GM23248 (cell line): ENCODE results near the gene LRMDA. TPM values are rescaled to one million over a fixed set of nuclear protein-coding genes. Genes with fewer than 3 reads are reported as not detected.

Experiments
- DNase-seq: peaks from one replicate; pipeline ENCODE4 v3.0.0-alpha.2; 2015
- H2AFZ ChIP-seq: fragments of 200-600 bp; sonication (generic); 2 replicates; pipeline ENCODE4 v1.6.1; 2016; ENCODE audit warnings: antibody characterized with exemption
- H3F3A ChIP-seq: fragments of 200-600 bp; sonication (generic); 2 replicates; pipeline ENCODE4 v1.6.1; 2016; ENCODE audit warnings: mild to moderate bottlenecking, antibody characterized with exemption, mixed run types; ENCODE audit not compliant: insufficient read depth
- H3K27ac ChIP-seq: fragments of 200-600 bp; sonication (generic); 2 replicates; pipeline ENCODE4 v1.5.1; 2016; ENCODE audit warnings: mild to moderate bottlenecking
- H3K27me3 ChIP-seq: fragments of 200-600 bp; sonication (generic); replicated peaks from 2 replicates; pipeline ENCODE4 v1.6.1; 2016; ENCODE audit warnings: mild to moderate bottlenecking; ENCODE audit not compliant: insufficient read depth
- H3K36me3 ChIP-seq: fragments of 200-600 bp; sonication (generic); 2 replicates; pipeline ENCODE4 v1.6.1; 2016; ENCODE audit warnings: low read depth, mild to moderate bottlenecking
- H3K4me1 ChIP-seq: fragments of 200-600 bp; sonication (generic); 2 replicates; pipeline ENCODE4 v1.6.1; 2016; ENCODE audit warnings: mild to moderate bottlenecking; ENCODE audit not compliant: insufficient read depth
- H3K4me2 ChIP-seq: fragments of 200-600 bp; sonication (generic); one replicate; pipeline ENCODE4 v1.6.1; 2016; ENCODE audit warnings: mild to moderate bottlenecking; ENCODE audit not compliant: unreplicated experiment
- H3K4me3 ChIP-seq: fragments of 200-600 bp; sonication (generic); 2 replicates; pipeline ENCODE4 v1.5.1; 2016; ENCODE audit warnings: mild to moderate bottlenecking
- H3K79me2 ChIP-seq: fragments of 200-600 bp; sonication (generic); 2 replicates; pipeline ENCODE4 v1.6.1; 2016; ENCODE audit warnings: mild to moderate bottlenecking; ENCODE audit not compliant: insufficient read depth
- H3K9ac ChIP-seq: fragments of 200-600 bp; sonication (generic); 2 replicates; pipeline ENCODE4 v1.6.1; 2016; ENCODE audit warnings: mild to moderate bottlenecking
- H3K9me2 ChIP-seq: fragments of 200-600 bp; sonication (generic); 2 replicates; pipeline ENCODE4 v1.6.1; 2016; ENCODE audit warnings: mixed run types, mild to moderate bottlenecking, moderate library complexity; ENCODE audit not compliant: insufficient read depth
- H3K9me3 ChIP-seq: fragments of 200-600 bp; sonication (generic); one replicate; pipeline ENCODE4 v1.6.1; 2017; ENCODE audit warnings: low read depth
- H4K20me1 ChIP-seq: fragments of 200-600 bp; sonication (generic); 2 replicates; pipeline ENCODE4 v1.6.0; 2016; ENCODE audit not compliant: insufficient read depth
- EZH2 ChIP-seq: fragments of 200-600 bp; sonication (generic); IDR thresholded peaks from 2 replicates; pipeline ENCODE4 v1.6.1; 2018; ENCODE audit warnings: antibody characterized with exemption, mild to moderate bottlenecking; ENCODE audit not compliant: insufficient read depth, poor library complexity, severe bottlenecking
- EZH2phosphoT487 ChIP-seq: fragments of 200-600 bp; sonication (generic); IDR thresholded peaks from 2 replicates; pipeline ENCODE4 v1.6.1; 2018; ENCODE audit warnings: antibody characterized with exemption, moderate library complexity, mild to moderate bottlenecking, low read depth; ENCODE audit not compliant: insufficient read depth
- whole genome bisulfite sequencing, 2 experiments: methylation state at CpG; one replicate each; pipeline ENCODE4 v1.1.6; 2015 to 2017; ENCODE audit warnings: low lambda C conversion rate in 2 of 2, low coverage in 1 of 2; ENCODE audit errors: missing lambda C conversion rate in 2 of 2; 5-methylcytosine and 5-hydroxymethylcytosine counted together
- in situ Hi-C: fragments of 300-500 bp; cut with MboI; formaldehyde crosslinking; loops from 2 replicates; pipeline ENCODE4 v1.15.0; 2020
- polyA plus RNA-seq: library from polyadenylated mRNA; unstranded; fragments of >200 nt; fragmentation: Nextera tagmentation; extraction: Ambion mirVana; gene quantifications from 2 replicates; pipeline ENCODE4 v1.2.1, GENCODE V29; 2016
- total RNA-seq: library from RNA; depleted of rRNA; stranded (reverse); fragments of >200 nt; shearing (Covaris generic); gene quantifications from 2 replicates; pipeline ENCODE4 v1.2.3, GENCODE V29; 2014

Gene LRMDA
- total and polyA plus RNA-seq, 2 experiments from 2014 or later: 2.6 TPM; not detected in 1

- in situ Hi-C loops: no loop called here
- H3K27me3 ChIP-seq: peaks cover 40% of the 10 kb centered on the region
- H3K9ac ChIP-seq: no peak overlapping the region
- WGBS, 2 experiments: 63 to 65% methylated on average over 2 of the region's 2 CpGs
- no peak for DNase-seq
- H3K4me2 ChIP-seq: no peak overlapping the region
- no peaks in the 10 kb centered on the region for H3K9me3 ChIP-seq
- no peaks in the 10 kb centered on the region for H3F3A ChIP-seq
- H2AFZ ChIP-seq: no peak overlapping the region
- no peak overlapping the region for H3K27ac ChIP-seq
- H3K79me2 ChIP-seq: no peaks in the 10 kb centered on the region
- H4K20me1 ChIP-seq: no peaks in the 10 kb centered on the region
- no peak for TF ChIP-seq EZH2phosphoT487
- TF ChIP-seq EZH2: no peak
- H3K4me3 ChIP-seq: no peak overlapping the region
- no peaks in the 10 kb centered on the region for H3K9me2 ChIP-seq
- no peaks in the 10 kb centered on the region for H3K4me1 ChIP-seq
- no peaks in the 10 kb centered on the region for H3K36me3 ChIP-seq
Observed at GRCh38 chr10:75929630-75930161, 498.3 kb downstream of the LRMDA start.

GRCh38 chr10:75932921-75933320 is 501.5 kb downstream of the LRMDA start:
- Histone ChIP-seq H3K4me3 (no peak overlapping the region), H3K4me1 (no peaks in the 10 kb centered on the region), H2AFZ (no peak overlapping the region), H3F3A (no peaks in the 10 kb centered on the region), H3K36me3 (no peaks in the 10 kb centered on the region), H3K27me3 (peaks cover 50% of the 10 kb centered on the region), H3K9ac (no peak overlapping the region), H4K20me1 (no peaks in the 10 kb centered on the region), H3K4me2 (no peak overlapping the region), H3K27ac (no peak overlapping the region), H3K9me2 (no peaks in the 10 kb centered on the region), H3K9me3 (no peaks in the 10 kb centered on the region), H3K79me2 (no peaks in the 10 kb centered on the region)
- no peak for TF ChIP-seq EZH2
- no peak for TF ChIP-seq EZH2phosphoT487
- in situ Hi-C loops: no loop called here
- no peak for DNase-seq
- 74 to 76% methylated on average over 3 of the region's 3 CpGs for whole genome bisulfite sequencing, 2 experiments

GRCh38 chr10:75935240-75935639 is 503.8 kb downstream of the LRMDA start:
- peaks cover 50% of the 10 kb centered on the region for H3K27me3 ChIP-seq
- WGBS, 2 experiments: 51 to 56% methylated on average over 3 of the region's 3 CpGs

GRCh38 chr10:75935650-75936400 is 504.4 kb downstream of the LRMDA start:
- WGBS, 2 experiments: 67 to 79% methylated on average over 5 of the region's 5 CpGs
- H3K9me3 ChIP-seq: no peaks in the 10 kb centered on the region
- TF ChIP-seq EZH2: no peak
- no peak overlapping the region for H3K9ac ChIP-seq
- no peaks in the 10 kb centered on the region for H3K4me1 ChIP-seq
- no peaks in the 10 kb centered on the region for H3K9me2 ChIP-seq
- H3K27ac ChIP-seq: no peak overlapping the region
- in situ Hi-C loops: no loop called here
- no peak overlapping the region for H3K4me2 ChIP-seq
- H3K36me3 ChIP-seq: no peaks in the 10 kb centered on the region
- no peak overlapping the region for H2AFZ ChIP-seq
- no peak for DNase-seq
- no peaks in the 10 kb centered on the region for H3F3A ChIP-seq
- no peak overlapping the region for H3K4me3 ChIP-seq
- H3K79me2 ChIP-seq: no peaks in the 10 kb centered on the region
- H3K27me3 ChIP-seq: peaks cover 44% of the 10 kb centered on the region
- no peaks in the 10 kb centered on the region for H4K20me1 ChIP-seq

More at GRCh38 chr10:75935240-75935639, 503.8 kb downstream of the LRMDA start:
- TF ChIP-seq EZH2phosphoT487 (no peak), EZH2 (no peak)
- Histone ChIP-seq H3K4me3 (no peak overlapping the region), H3K36me3 (no peaks in the 10 kb centered on the region), H3K4me2 (no peak overlapping the region), H3K9me3 (no peaks in the 10 kb centered on the region), H3F3A (no peaks in the 10 kb centered on the region), H2AFZ (no peak overlapping the region), H3K9ac (no peak overlapping the region), H3K4me1 (no peaks in the 10 kb centered on the region), H3K9me2 (no peaks in the 10 kb centered on the region), H3K79me2 (no peaks in the 10 kb centered on the region), H4K20me1 (no peaks in the 10 kb centered on the region), H3K27ac (no peak overlapping the region)
- no peak for DNase-seq
- in situ Hi-C loops: no loop called here
